Erythroblast (primary cell): Measurements from ENCODE around the gene TAS2R14.

Experiments used
- GATA1 ChIP-seq: IDR thresholded peaks from 2 replicates; pipeline ENCODE4 v1.6.1; 2011; ENCODE audit warnings: low read depth, mild to moderate bottlenecking, control low read depth, low read length, moderate library complexity
- POLR2A ChIP-seq: IDR thresholded peaks from 2 replicates; pipeline ENCODE4 v1.6.1; 2011; ENCODE audit warnings: mild to moderate bottlenecking, low read length

GRCh38 chr12:10959804-10960203 lies 20.7 kb upstream of the TAS2R14 start:
- no peak for TF ChIP-seq POLR2A
- no peak for TF ChIP-seq GATA1
